DND-41 (cell line): Measurements from ENCODE around the gene ZBED1.

ENCODE experiments used
- ATAC-seq: fragments of 200-7000 bp; cut with Tn5 transposase; 3 replicates; pipeline ENCODE4 v1.9.1; 2021; ENCODE audit warnings: low read depth; ENCODE audit not compliant: insufficient read depth
- DNase-seq: peaks from one replicate; pipeline ENCODE4 v3.0.0-alpha.2; 2020
- H2AFZ ChIP-seq: 2 replicates; pipeline ENCODE4 v1.6.0; 2012; ENCODE audit warnings: low read depth, low read length
- H3K27ac ChIP-seq: 2 replicates; pipeline ENCODE4 v1.5.1; 2012; ENCODE audit warnings: low read length, inconsistent platforms
- H3K27me3 ChIP-seq: fragments of 200-600 bp; sonication (generic); 2 replicates; pipeline ENCODE4 v1.6.0; 2012; ENCODE audit warnings: low read length, mild to moderate bottlenecking, inconsistent platforms; ENCODE audit not compliant: insufficient read depth, poor library complexity
- H3K36me3 ChIP-seq: 2 replicates; pipeline ENCODE4 v1.5.1; 2012; ENCODE audit warnings: low read length, inconsistent platforms; ENCODE audit not compliant: insufficient read depth
- H3K4me1 ChIP-seq: 2 replicates; pipeline ENCODE4 v1.5.1; 2012; ENCODE audit warnings: mild to moderate bottlenecking, low read length; ENCODE audit not compliant: insufficient read depth
- H3K4me2 ChIP-seq: 2 replicates; pipeline ENCODE4 v1.6.0; 2012; ENCODE audit warnings: mild to moderate bottlenecking, moderate library complexity, low read length, inconsistent platforms; ENCODE audit not compliant: insufficient read depth
- H3K4me3 ChIP-seq, 2 experiments: fragments of 200-600 bp in 1 of 2; shearing (Covaris generic) in 1 of 2; 2 replicates each; pipeline ENCODE4 v1.5.1; 2012 to 2016; ENCODE audit warnings: inconsistent platforms in 2 of 2, low read length in 2 of 2, mild to moderate bottlenecking in 2 of 2, low read depth in 1 of 2, moderate library complexity in 1 of 2
- H3K79me2 ChIP-seq: 2 replicates; pipeline ENCODE4 v1.6.0; 2012; ENCODE audit warnings: low read length, inconsistent platforms; ENCODE audit not compliant: insufficient read depth
- H3K9ac ChIP-seq: 2 replicates; pipeline ENCODE4 v1.6.0; 2012; ENCODE audit warnings: low read depth, mild to moderate bottlenecking, inconsistent platforms, low read length, moderate library complexity
- H3K9me3 ChIP-seq: 2 replicates; pipeline ENCODE4 v1.5.1; 2012; ENCODE audit warnings: low read length, moderate library complexity, mild to moderate bottlenecking, inconsistent platforms; ENCODE audit not compliant: insufficient read depth, severe bottlenecking
- H4K20me1 ChIP-seq: 2 replicates; pipeline ENCODE4 v1.6.0; 2012; ENCODE audit warnings: low read length; ENCODE audit not compliant: insufficient read depth
- EZH2 ChIP-seq: IDR thresholded peaks from 3 replicates; pipeline ENCODE4 v1.6.1; 2012; ENCODE audit warnings: borderline replicate concordance, low read depth, mild to moderate bottlenecking, moderate library complexity, low read length, inconsistent platforms; ENCODE audit not compliant: severe bottlenecking
- TF ChIP-seq, protein P1 (sequence below): IDR thresholded peaks from 2 replicates; pipeline ENCODE4 v1.5.1; 2012; ENCODE audit warnings: borderline replicate concordance, low read length, moderate library complexity, mild to moderate bottlenecking; ENCODE audit not compliant: poor library complexity, severe bottlenecking; ENCODE audit errors: extremely low read depth

The ZBED1 gene

GRCh38 chrX:2533424-2533823, 32.6 kb upstream of the ZBED1 start:
- no peaks in the 10 kb centered on the region for H3K79me2 ChIP-seq
- no peak overlapping the region for H3K4me2 ChIP-seq
- no peaks in the 10 kb centered on the region for H3K27me3 ChIP-seq
- TF ChIP-seq, protein P1, sequence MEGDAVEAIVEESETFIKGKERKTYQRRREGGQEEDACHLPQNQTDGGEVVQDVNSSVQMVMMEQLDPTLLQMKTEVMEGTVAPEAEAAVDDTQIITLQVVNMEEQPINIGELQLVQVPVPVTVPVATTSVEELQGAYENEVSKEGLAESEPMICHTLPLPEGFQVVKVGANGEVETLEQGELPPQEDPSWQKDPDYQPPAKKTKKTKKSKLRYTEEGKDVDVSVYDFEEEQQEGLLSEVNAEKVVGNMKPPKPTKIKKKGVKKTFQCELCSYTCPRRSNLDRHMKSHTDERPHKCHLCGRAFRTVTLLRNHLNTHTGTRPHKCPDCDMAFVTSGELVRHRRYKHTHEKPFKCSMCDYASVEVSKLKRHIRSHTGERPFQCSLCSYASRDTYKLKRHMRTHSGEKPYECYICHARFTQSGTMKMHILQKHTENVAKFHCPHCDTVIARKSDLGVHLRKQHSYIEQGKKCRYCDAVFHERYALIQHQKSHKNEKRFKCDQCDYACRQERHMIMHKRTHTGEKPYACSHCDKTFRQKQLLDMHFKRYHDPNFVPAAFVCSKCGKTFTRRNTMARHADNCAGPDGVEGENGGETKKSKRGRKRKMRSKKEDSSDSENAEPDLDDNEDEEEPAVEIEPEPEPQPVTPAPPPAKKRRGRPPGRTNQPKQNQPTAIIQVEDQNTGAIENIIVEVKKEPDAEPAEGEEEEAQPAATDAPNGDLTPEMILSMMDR: no peak
- no peak for TF ChIP-seq EZH2
- ATAC-seq (no peak), DNase-seq (no peak)
- no peaks in the 10 kb centered on the region for H3K36me3 ChIP-seq
- H4K20me1 ChIP-seq: no peaks in the 10 kb centered on the region
- no peak overlapping the region for H3K9ac ChIP-seq
- H3K9me3 ChIP-seq: no peaks in the 10 kb centered on the region
- no peak overlapping the region for H3K4me3 ChIP-seq
- H3K27ac ChIP-seq: no peak overlapping the region
- no peak overlapping the region for H2AFZ ChIP-seq
- no peaks in the 10 kb centered on the region for H3K4me1 ChIP-seq

- ATAC-seq (no peak), DNase-seq (no peak)
- H3K4me1 ChIP-seq: no peaks in the 10 kb centered on the region
- H3K4me2 ChIP-seq: no peak overlapping the region
- TF ChIP-seq, protein P1: no peak
- no peak for TF ChIP-seq EZH2
- H4K20me1 ChIP-seq: no peaks in the 10 kb centered on the region
- H3K36me3 ChIP-seq: no peaks in the 10 kb centered on the region
- H3K9ac ChIP-seq: no peak overlapping the region
- H3K79me2 ChIP-seq: no peaks in the 10 kb centered on the region
- no peak overlapping the region for H3K27ac ChIP-seq
- H3K27me3 ChIP-seq: no peaks in the 10 kb centered on the region
- H3K4me3 ChIP-seq: no peak overlapping the region
- H3K9me3 ChIP-seq: no peaks in the 10 kb centered on the region
- no peak overlapping the region for H2AFZ ChIP-seq
These were observed 25.6 kb upstream of the ZBED1 start for GRCh38 chrX:2526390-2526789.

GRCh38 chrX:2523911-2524310, 23.1 kb upstream of the ZBED1 start:
- Histone ChIP-seq H3K27me3 (no peaks in the 10 kb centered on the region), H3K36me3 (no peaks in the 10 kb centered on the region), H3K9me3 (no peaks in the 10 kb centered on the region), H4K20me1 (no peaks in the 10 kb centered on the region), H3K27ac (no peak overlapping the region), H3K9ac (no peak overlapping the region), H3K4me3 (no peak overlapping the region), H3K4me1 (no peaks in the 10 kb centered on the region), H3K79me2 (no peaks in the 10 kb centered on the region), H3K4me2 (no peak overlapping the region), H2AFZ (no peak overlapping the region)
- TF ChIP-seq, protein P1: no peak
- no peak for TF ChIP-seq EZH2
- ATAC-seq (no peak), DNase-seq (no peak)

- H3K4me1 ChIP-seq: no peaks in the 10 kb centered on the region
- no peaks in the 10 kb centered on the region for H3K79me2 ChIP-seq
- H3K27ac ChIP-seq: no peak overlapping the region
- H3K9me3 ChIP-seq: no peaks in the 10 kb centered on the region
- no peaks in the 10 kb centered on the region for H4K20me1 ChIP-seq
- no peak overlapping the region for H3K4me2 ChIP-seq
- ATAC-seq (no peak), DNase-seq (no peak)
- no peak overlapping the region for H2AFZ ChIP-seq
- H3K36me3 ChIP-seq: no peaks in the 10 kb centered on the region
- no peaks in the 10 kb centered on the region for H3K27me3 ChIP-seq
- no peak for TF ChIP-seq EZH2
- TF ChIP-seq, protein P1: no peak
- no peak overlapping the region for H3K4me3 ChIP-seq
- H3K9ac ChIP-seq: no peak overlapping the region
These were observed 21.2 kb upstream of the ZBED1 start for GRCh38 chrX:2521927-2522386.
